HepG2 (cell line): ENCODE data around the gene VWCE. TPM values are rescaled to one million over a fixed set of nuclear protein-coding genes. Genes with fewer than 3 reads are reported as not detected.
A peak's percentile ranks its signal among the peaks of the same experiment; 100 is the strongest.

Source experiments
- BORCS8-MEF2B ChIP-seq: sonication (generic); formaldehyde crosslinking; IDR thresholded peaks from 2 replicates; pipeline ENCODE4 v1.8.0; 2022; ENCODE audit warnings: mild to moderate bottlenecking, missing genetic modification reagents
- CTCF ChIP-seq: sonication (generic); formaldehyde crosslinking; IDR thresholded peaks from 2 replicates; pipeline ENCODE4 v1.5.0; 2020; ENCODE audit warnings: mild to moderate bottlenecking, missing genetic modification reagents, moderate library complexity
- DRAP1 ChIP-seq: IDR thresholded peaks from 2 replicates; pipeline ENCODE4 v1.6.1; 2016; ENCODE audit warnings: missing genetic modification reagents, missing compliant biosample characterization
- GFI1 ChIP-seq: sonication (generic); formaldehyde crosslinking; IDR thresholded peaks from 2 replicates; pipeline ENCODE4 v1.5.0; 2020; ENCODE audit warnings: missing genetic modification reagents, mild to moderate bottlenecking, borderline replicate concordance
- HCFC1 ChIP-seq: fragments of 150-350 bp; IDR thresholded peaks from 2 replicates; pipeline ENCODE4 v1.6.1; 2014; ENCODE audit warnings: low read depth, low read length
- HNF4A ChIP-seq: sonication (generic); formaldehyde crosslinking; IDR thresholded peaks from 2 replicates; pipeline ENCODE4 v1.4.0; 2020; ENCODE audit warnings: missing genetic modification reagents
- HNF4G ChIP-seq, 2 experiments: sonication (generic) in 1 of 2; formaldehyde crosslinking in 1 of 2; IDR thresholded peaks; 2 replicates each; pipeline versions ENCODE4 v1.4.0 to v1.6.1; 2011 to 2020; ENCODE audit warnings: borderline replicate concordance in 2 of 2, low read depth in 2 of 2, mild to moderate bottlenecking in 2 of 2, low read length in 1 of 2, missing genetic modification reagents in 1 of 2, moderate library complexity in 1 of 2
- HOXD1 ChIP-seq: sonication (generic); formaldehyde crosslinking; IDR thresholded peaks from 2 replicates; pipeline ENCODE4 v1.5.0; 2020; ENCODE audit warnings: missing genetic modification reagents
- LCORL ChIP-seq, 2 experiments: fragments of 450-650 bp in 1 of 2; sonication (generic) in 1 of 2; formaldehyde crosslinking in 1 of 2; IDR thresholded peaks; 2 replicates each; pipeline versions ENCODE4 v1.5.0 to v1.6.1; 2017 to 2020; ENCODE audit warnings: antibody characterized with exemption in 1 of 2, missing genetic modification reagents in 1 of 2
- MAZ ChIP-seq, 2 experiments: sonication (generic) in 1 of 2; formaldehyde crosslinking in 1 of 2; IDR thresholded peaks; 2 replicates each; pipeline versions ENCODE4 v1.5.0 to v1.6.1; 2012 to 2020; ENCODE audit warnings: low read depth in 2 of 2, mild to moderate bottlenecking in 2 of 2, borderline replicate concordance in 1 of 2, improper control_type of control experiment in 1 of 2, low read length in 1 of 2, missing genetic modification reagents in 1 of 2, moderate library complexity in 1 of 2
- PHF20 ChIP-seq: sonication (generic); formaldehyde crosslinking; IDR thresholded peaks from 2 replicates; pipeline ENCODE4 v1.5.0; 2020; ENCODE audit warnings: mild to moderate bottlenecking, missing genetic modification reagents
- PHF5A ChIP-seq: IDR thresholded peaks from one replicate; pipeline ENCODE4 v1.6.1; 2018; ENCODE audit warnings: low read depth, missing genetic modification reagents; ENCODE audit not compliant: unreplicated experiment
- SETDB1 ChIP-seq: sonication (generic); formaldehyde crosslinking; IDR thresholded peaks from 2 replicates; pipeline ENCODE4 v1.5.1; 2020; ENCODE audit warnings: missing genetic modification reagents, mild to moderate bottlenecking, borderline replicate concordance
- ZNF160 ChIP-seq: sonication (generic); formaldehyde crosslinking; IDR thresholded peaks from 2 replicates; pipeline ENCODE4 v1.8.0; 2022; ENCODE audit warnings: mild to moderate bottlenecking, inconsistent platforms, missing genetic modification reagents
- ZNF333 ChIP-seq: sonication (generic); formaldehyde crosslinking; IDR thresholded peaks from 2 replicates; pipeline ENCODE4 v1.4.0; 2020; ENCODE audit warnings: mild to moderate bottlenecking, missing genetic modification reagents, borderline replicate concordance
- ZNF350 ChIP-seq: sonication (generic); formaldehyde crosslinking; IDR thresholded peaks from 2 replicates; pipeline ENCODE4 v1.4.0; 2020; ENCODE audit warnings: mild to moderate bottlenecking, low read depth, missing genetic modification reagents, borderline replicate concordance
- ZNF484 ChIP-seq: sonication (generic); formaldehyde crosslinking; IDR thresholded peaks from 2 replicates; pipeline ENCODE4 v1.5.1; 2020; ENCODE audit warnings: mild to moderate bottlenecking, low read depth, missing genetic modification reagents, borderline replicate concordance
- ZNF562 ChIP-seq: sonication (generic); formaldehyde crosslinking; IDR thresholded peaks from 2 replicates; pipeline ENCODE4 v1.8.0; 2022; ENCODE audit warnings: missing genetic modification reagents, borderline replicate concordance
- ZNF605 ChIP-seq: sonication (generic); formaldehyde crosslinking; IDR thresholded peaks from 2 replicates; pipeline ENCODE4 v1.8.0; 2022; ENCODE audit warnings: mild to moderate bottlenecking, missing genetic modification reagents
- ZNF773 ChIP-seq: sonication (generic); formaldehyde crosslinking; IDR thresholded peaks from 2 replicates; pipeline ENCODE4 v1.4.0; 2020; ENCODE audit warnings: missing genetic modification reagents, borderline replicate concordance
- ZNF775 ChIP-seq: sonication (generic); formaldehyde crosslinking; IDR thresholded peaks from 2 replicates; pipeline ENCODE4 v1.4.0; 2020; ENCODE audit warnings: missing genetic modification reagents, mild to moderate bottlenecking, moderate library complexity, borderline replicate concordance
- polyA plus RNA-seq, 8 experiments: library from polyadenylated mRNA; depleted of rRNA in 3 of 8; stranded (reverse) in 7 of 8; unstranded in 1 of 8; fragments of >200 nt; fragmentation: Illumina TruSeq in 4 of 8; extraction: Trizol in 4 of 8; gene quantifications; 2 replicates each; pipeline versions ENCODE4 v1.2.1 to v1.2.3, GENCODE V29; 2011 to 2016; ENCODE audit warnings: low read depth in 4 of 8, missing spikeins in 1 of 8, mixed read lengths in 1 of 8; ENCODE audit not compliant: insufficient read depth in 1 of 8
- total RNA-seq, 5 experiments: library from RNA; depleted of rRNA; stranded (reverse); fragments of >200 nt; fragmentation: Illumina TruSeq; extraction: Trizol; gene quantifications; 2 replicates each; pipeline ENCODE4 v1.2.3, GENCODE V29; 2016; ENCODE audit warnings: low read depth in 1 of 5
- TF ChIP-seq, protein P1 (sequence below): sonication (generic); formaldehyde crosslinking; IDR thresholded peaks from 2 replicates; pipeline ENCODE4 v1.4.0; 2020; ENCODE audit warnings: missing genetic modification reagents
- TF ChIP-seq, protein P2 (sequence below): sonication (generic); formaldehyde crosslinking; IDR thresholded peaks from 2 replicates; pipeline ENCODE4 v1.8.0; 2022; ENCODE audit warnings: missing genetic modification reagents, mild to moderate bottlenecking, inconsistent platforms, borderline replicate concordance

Gene VWCE
- total and polyA plus RNA-seq, 2 of the 13 experiments (the other 11 are each of a cell fraction or from before 2014, with no cell fraction given), result 27.6 to 58.3 TPM

GRCh38 chr11:61334434-61335354, 39.6 kb upstream of the VWCE start (continued):
- TF ChIP-seq CTCF (CRISPR knock-in tag), result 0 out of 2 replicates have a peak, but pooled peaks have one; percentile 15
- no peak for TF ChIP-seq HCFC1
- TF ChIP-seq ZNF484, result no peak
- TF ChIP-seq, protein P1, sequence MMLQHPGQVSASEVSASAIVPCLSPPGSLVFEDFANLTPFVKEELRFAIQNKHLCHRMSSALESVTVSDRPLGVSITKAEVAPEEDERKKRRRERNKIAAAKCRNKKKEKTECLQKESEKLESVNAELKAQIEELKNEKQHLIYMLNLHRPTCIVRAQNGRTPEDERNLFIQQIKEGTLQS (CRISPR knock-in tag), result peak; percentile 76; the same call in 1 of the 2 replicates
- peak; percentile 86 for TF ChIP-seq DRAP1
- TF ChIP-seq ZNF350, result peak; percentile 38; the same call in 1 of the 2 replicates
- TF ChIP-seq ZNF160, result peak; percentile 24; the same call in 1 of the 2 replicates
- TF ChIP-seq PHF5A (CRISPR knock-in tag), result peak; percentile 67
- peak; percentile 94 for TF ChIP-seq HNF4G (IDR thresholded peaks at IDR 0.05; ENCODE audit: borderline replicate concordance, low read depth, low read length)
- peak; percentile 80 for TF ChIP-seq HNF4G (CRISPR knock-in tag; IDR thresholded peaks at IDR 0.05; ENCODE audit: borderline replicate concordance, low read depth)
- peak; percentile 99 for TF ChIP-seq HNF4A (CRISPR knock-in tag)
- TF ChIP-seq, protein P2, sequence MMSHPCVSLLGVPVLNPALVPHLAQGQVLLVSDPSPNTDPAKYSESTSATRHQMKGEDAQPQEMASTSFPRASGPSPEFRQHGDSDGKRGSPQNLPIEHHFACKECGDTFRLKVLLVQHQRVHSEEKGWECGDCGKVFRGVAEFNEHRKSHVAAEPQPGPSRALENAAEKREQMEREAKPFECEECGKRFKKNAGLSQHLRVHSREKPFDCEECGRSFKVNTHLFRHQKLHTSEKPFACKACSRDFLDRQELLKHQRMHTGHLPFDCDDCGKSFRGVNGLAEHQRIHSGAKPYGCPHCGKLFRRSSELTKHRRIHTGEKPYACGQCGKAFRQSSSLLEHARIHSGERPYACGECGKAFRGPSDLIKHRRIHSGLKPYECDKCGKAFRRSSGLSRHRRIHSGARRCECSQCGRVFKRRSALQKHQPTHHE, result no peak
- 0 out of 2 replicates have a peak, but pooled peaks have one; percentile 24 for TF ChIP-seq PHF20
- TF ChIP-seq GFI1 (CRISPR knock-in tag), result peak; percentile 53; the same call in 1 of the 2 replicates
- no peak for TF ChIP-seq ZNF333 (CRISPR knock-in tag)
- TF ChIP-seq ZNF562 (CRISPR knock-in tag), result no peak
- TF ChIP-seq BORCS8-MEF2B (CRISPR knock-in tag), result no peak; the same call in 1 of the 2 replicates
- no peak for TF ChIP-seq SETDB1
- TF ChIP-seq MAZ (IDR thresholded peaks at IDR 0.05; ENCODE audit: borderline replicate concordance, low read depth, low read length), result no peak
- TF ChIP-seq MAZ (CRISPR knock-in tag; IDR thresholded peaks at IDR 0.05; ENCODE audit: low read depth), result 0 out of 2 replicates have a peak, but pooled peaks have one; percentile 26
- TF ChIP-seq ZNF605, result peak; percentile 71; the same call in 1 of the 2 replicates
- TF ChIP-seq HOXD1 (CRISPR knock-in tag), result no peak
- TF ChIP-seq ZNF773, result no peak
- TF ChIP-seq LCORL (IDR thresholded peaks at IDR 0.05), result no peak
- TF ChIP-seq LCORL (CRISPR knock-in tag; IDR thresholded peaks at IDR 0.05), result peak; percentile 58
- no peak for TF ChIP-seq ZNF775 (CRISPR knock-in tag)
